Heart left ventricle (tissue), 13 donors: Measurements from ENCODE around the gene ARHGAP23.
"Not testable (repeated sequence)": the region's sequence is repeated elsewhere in the genome, so short reads cannot be mapped to it uniquely, and the experiment has no call there.

Source experiments
- CTCF ChIP-seq, 12 donors: fragments of 200-600 bp; sonication (generic) in 4 of 12; IDR thresholded peaks; one replicate each; pipeline versions ENCODE4 v1.5.0 to v1.8.0; 2018 to 2022; ENCODE audit warnings: antibody characterized with exemption in 12 of 12, mild to moderate bottlenecking in 5 of 12
- POLR2A ChIP-seq, 2 donors: fragments of 450-650 bp; IDR thresholded peaks; one replicate each; pipeline ENCODE4 v1.6.1; 2017; ENCODE audit warnings: antibody characterized with exemption in 2 of 2, mild to moderate bottlenecking in 2 of 2, moderate library complexity in 2 of 2
- donor health status: ischemic (EF 13 %, LVEDD 7.1; RV severe dilation, severe dysfunction).
- donor health status: DM: no; HTN: yes; CAD: no.
- donor health status: DM: no; HTN: no; CAD: no.
- donor health status: ischemic (EF 25% LVEDD 6.9; RV normal size, moderate dysfunction).
- donor health status: ischemic (EF 25% LVEDD 5.7; RV mildly dilated, moderate dysfunction).
- donor health status: ischemic (EF 35%, LVEDD 5.7; RV mildly dilated, moderate dysfunction).
- donor health status: nonischemic (EF 11% LVEDD 7.7; RV severe dilation, severe dysfunction).
- donor health status: DM: yes; HTN: yes; CAD: no.
- donor health status: PGD.
- donor health status: ischemic (EF 29% LVEDD 5.4; RV normal size, mild dysfunction).
- donor health status: nonischemic (EF 23%, LVEDD 6.1; RV moderate dilation, normal function).

- not testable (repeated sequence) for TF ChIP-seq CTCF, POLR2A (IDR thresholded peaks at IDR 0.05)
Measured at GRCh38 chr17:38477417-38477816, 49.2 kb downstream of the ARHGAP23 start.
